Measurements from ENCODE around the gene EVX2.

The EVX2 gene

GRCh38 chr2:176106581-176107539 is 23.1 kb upstream of the EVX2 start, which contains the start of gene HOXD11:
TSS of gene HOXD11 (plus strand) at chr2:176107280. CDS start at chr2:176107356, 76 bp downstream.
- DNase-seq = no peak

- no peak for DNase-seq
Observed at GRCh38 chr2:176105730-176106580, 22.2 kb upstream of the EVX2 start.

- no peak for DNase-seq
Observed at GRCh38 chr2:176105078-176105729, 21.4 kb upstream of the EVX2 start.

GRCh38 chr2:176104316-176105077 is 20.7 kb upstream of the EVX2 start:
- DNase-seq = no peak

GRCh38 chr2:176103742-176104315 is 20.1 kb upstream of the EVX2 start:
- no peak for DNase-seq

GRCh38 chr2:176103194-176103593 is 19.4 kb upstream of the EVX2 start:
- no peak for DNase-seq

- no peak for DNase-seq
Observed at GRCh38 chr2:176102309-176102866, 18.6 kb upstream of the EVX2 start.

- no peak for DNase-seq
Observed at GRCh38 chr2:176101842-176102241, 18.1 kb upstream of the EVX2 start.

- DNase-seq = no peak
Observed at GRCh38 chr2:176101216-176101830, 17.6 kb upstream of the EVX2 start.

- no peak for DNase-seq
Observed at GRCh38 chr2:176100547-176101140, 16.9 kb upstream of the EVX2 start.

- no peak for DNase-seq
Observed at GRCh38 chr2:176099728-176100546, 16.2 kb upstream of the EVX2 start, which contains the start of gene HOXD12. TSS of gene HOXD12 (plus strand) at chr2:176099795. CDS start at chr2:176099802, 7 bp downstream.

- DNase-seq = no peak
Observed at GRCh38 chr2:176099159-176099727, 15.5 kb upstream of the EVX2 start.

GRCh38 chr2:176098366-176099158 is 14.8 kb upstream of the EVX2 start:
- DNase-seq = no peak

GRCh38 chr2:176097820-176098365 is 14.1 kb upstream of the EVX2 start:
- DNase-seq = no peak

GRCh38 chr2:176096986-176097819 is 13.4 kb upstream of the EVX2 start:
- peak; percentile 56 to 62 for DNase-seq

- DNase-seq = no peak
Observed at GRCh38 chr2:176096243-176096985, 12.7 kb upstream of the EVX2 start.

Data from CD4-positive, alpha-beta T cell treated with Interleukin-1 beta for 1 hour (primary cell).